ENCODE data around the gene LRPAP1.
"Not testable (repeated sequence)": the region's sequence is repeated elsewhere in the genome, so short reads cannot be mapped to it uniquely, and the experiment has no call there.

LRPAP1 gene

GRCh38 chr4:3461515-3462291 lies 70.5 kb downstream of the LRPAP1 start:
- no peak for DNase-seq (ENCODE audit: low spot score)

GRCh38 chr4:3460926-3461325 lies 71.3 kb downstream of the LRPAP1 start:
- no peak for DNase-seq (ENCODE audit: low spot score)

- DNase-seq (ENCODE audit: low spot score) = not testable (repeated sequence)
Observed at GRCh38 chr4:3459156-3459555, 73.1 kb downstream of the LRPAP1 start.

- DNase-seq (ENCODE audit: low spot score) = no peak
Observed at GRCh38 chr4:3458371-3458770, 73.9 kb downstream of the LRPAP1 start.

- not testable (repeated sequence) for DNase-seq (ENCODE audit: low spot score)
Observed at GRCh38 chr4:3455596-3455995, 76.6 kb downstream of the LRPAP1 start.

All from globus pallidus (tissue), 1 donor.